ENCODE data around the gene EIF5. TPM values are rescaled to one million over a fixed set of nuclear protein-coding genes. Genes with fewer than 3 reads are reported as not detected.

EIF5 gene
- total RNA-seq, 6 experiments from 2014 or later: 186 to 357 (median 215) TPM

DNA sequence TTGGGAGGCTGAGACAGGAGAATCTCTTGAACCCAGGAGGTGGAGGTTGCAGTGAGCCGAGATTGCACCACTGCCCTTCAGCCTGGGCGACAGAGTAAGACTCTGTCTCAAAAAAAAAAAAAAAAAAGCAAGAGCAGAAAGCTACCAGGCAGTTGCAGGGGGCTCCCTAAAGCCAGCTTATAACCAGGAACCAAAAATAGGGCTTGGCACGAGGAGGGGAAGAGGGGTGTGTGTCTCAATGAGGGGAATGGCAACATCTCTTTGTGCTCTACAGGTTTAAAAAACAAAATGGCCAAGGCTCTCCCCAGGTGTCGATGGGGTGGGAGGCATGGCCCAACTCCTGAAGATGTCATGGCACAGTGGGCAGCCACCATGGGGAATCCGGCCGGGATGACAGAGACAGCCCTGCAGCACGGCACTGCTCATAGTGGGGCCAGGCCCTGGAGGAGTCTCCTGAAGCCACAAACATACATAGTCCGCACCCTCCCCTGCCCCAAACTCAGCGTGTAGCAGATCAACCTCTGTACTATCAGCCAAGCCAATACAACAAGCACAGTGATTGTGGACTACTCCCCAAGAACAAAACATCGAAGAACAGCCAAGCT is 16.0 kb upstream of the EIF5 start:
- 80% methylated on average over 6 of the region's 10 CpGs for WGBS (ENCODE audit: insufficient coverage, low coverage, low lambda C conversion rate, missing lambda C conversion rate)
- peaks cover 0 to 25% (median 7%) of the 10 kb centered on the region in 4 donors for H3K4me1 ChIP-seq
- ATAC-seq (no peak), DNase-seq (no peak)
- intact Hi-C loops (cut with DNase I): no loop called here
- TF ChIP-seq CTCF (IDR thresholded peaks at IDR 0.05) (no peak), POLR2A (IDR thresholded peaks at IDR 0.05) (no peak)
- no peaks in the 10 kb centered on the region for H3K36me3 ChIP-seq
- H3K9me3 ChIP-seq: no peaks in the 10 kb centered on the region
- no peak overlapping the region for H3K27ac ChIP-seq
- H3K4me3 ChIP-seq: no peak overlapping the region
- no peaks in the 10 kb centered on the region for H3K27me3 ChIP-seq

- H3K9me3 ChIP-seq: no peaks in the 10 kb centered on the region
- ATAC-seq: no peak
- no peak for DNase-seq
- no peak overlapping the region for H3K4me3 ChIP-seq
- 74% methylated on average over 4 of the region's 6 CpGs for WGBS (ENCODE audit: insufficient coverage, low coverage, low lambda C conversion rate, missing lambda C conversion rate)
- intact Hi-C loops (cut with DNase I): no loop called here
- TF ChIP-seq POLR2A (IDR thresholded peaks at IDR 0.05) (no peak), CTCF (IDR thresholded peaks at IDR 0.05) (no peak)
- H3K27me3 ChIP-seq: no peaks in the 10 kb centered on the region
- H3K27ac ChIP-seq: no peak overlapping the region
- H3K4me1 ChIP-seq: peaks cover 0 to 25% (median 7%) of the 10 kb centered on the region in 4 donors
- no peaks in the 10 kb centered on the region for H3K36me3 ChIP-seq
Observed at GRCh38 chr14:103318750-103319419, 15.2 kb upstream of the EIF5 start.

GRCh38 chr14:103319422-103319821 is 14.6 kb upstream of the EIF5 start:
- DNase-seq (no peak), ATAC-seq (no peak)
- Histone ChIP-seq H3K9me3 (no peaks in the 10 kb centered on the region), H3K36me3 (no peaks in the 10 kb centered on the region), H3K27ac (no peak overlapping the region), H3K4me3 (no peak overlapping the region), H3K27me3 (no peaks in the 10 kb centered on the region), H3K4me1 (peaks cover 0 to 20% (median 5%) of the 10 kb centered on the region in 4 donors)
- TF ChIP-seq CTCF (IDR thresholded peaks at IDR 0.05): no peak
- no peak for TF ChIP-seq POLR2A (IDR thresholded peaks at IDR 0.05)
- intact Hi-C loops (cut with DNase I): no loop called here
- WGBS (ENCODE audit: insufficient coverage, low coverage, low lambda C conversion rate, missing lambda C conversion rate): 79% methylated on average over 7 of the region's 7 CpGs

GRCh38 chr14:103326078-103326477 is 8.0 kb upstream of the EIF5 start:
- DNase-seq: no peak
- intact Hi-C loops (cut with DNase I): no loop called here
- TF ChIP-seq POLR2A (IDR thresholded peaks at IDR 0.05): no peak
- no peak for TF ChIP-seq CTCF (IDR thresholded peaks at IDR 0.05)
- no peaks in the 10 kb centered on the region for H3K36me3 ChIP-seq
- H3K27me3 ChIP-seq: no peaks in the 10 kb centered on the region
- WGBS (ENCODE audit: insufficient coverage, low coverage, low lambda C conversion rate, missing lambda C conversion rate): 81% methylated on average over 3 of the region's 3 CpGs
- no peak overlapping the region for H3K4me3 ChIP-seq
- H3K9me3 ChIP-seq: no peaks in the 10 kb centered on the region
- no peak for ATAC-seq
- peaks cover 0 to 6% (median 2%) of the 10 kb centered on the region in 4 donors for H3K4me1 ChIP-seq
- no peak overlapping the region for H3K27ac ChIP-seq

Data from right lobe of liver (tissue), 6 donors.